ENCODE results near the gene ATP8A2. TPM values are rescaled to one million over a fixed set of nuclear protein-coding genes. Genes with fewer than 3 reads are reported as not detected.

ATP8A2 gene
- total and polyA plus RNA-seq, 2 of the 4 experiments (the other 2 are of a cell fraction): 0.02 to 0.18 TPM

GRCh38 chr13:25682276-25682675, 310.5 kb downstream of the ATP8A2 start:
- no peak overlapping the region for H3K4ac ChIP-seq (ENCODE audit: low read depth, low read length)
- ChIA-PET POLR2A (ENCODE audit: unreplicated experiment) (no interaction called here), CTCF (no interaction called here)
- TF ChIP-seq POLR2A (IDR thresholded peaks at IDR 0.05; ENCODE audit: low read depth, low read length): no peak
- no peak for TF ChIP-seq MAFK (IDR thresholded peaks at IDR 0.05; ENCODE audit: low read depth, low read length)
- TF ChIP-seq RAD21 (IDR thresholded peaks at IDR 0.05; ENCODE audit: low read length): no peak
- no peak for TF ChIP-seq RCOR1 (IDR thresholded peaks at IDR 0.05; ENCODE audit: insufficient replicate concordance, low read length)
- TF ChIP-seq SMC3 (IDR thresholded peaks at IDR 0.05; ENCODE audit: low read depth, low read length): no peak
- TF ChIP-seq CEBPB (IDR thresholded peaks at IDR 0.05; ENCODE audit: low read depth, low read length): no peak
- TF ChIP-seq RFX5 (IDR thresholded peaks at IDR 0.05; ENCODE audit: low read depth, low read length): no peak
- TF ChIP-seq CTCF (conservative IDR thresholded peaks at IDR 0.05; ENCODE audit: low read depth, low read length): no peak
- no peak for TF ChIP-seq NFE2L2 (IDR thresholded peaks at IDR 0.05; ENCODE audit: low read depth, low read length)
- no peak for TF ChIP-seq MXI1 (IDR thresholded peaks at IDR 0.05; ENCODE audit: borderline replicate concordance, low read depth, low read length)
- dilution Hi-C loops (cut with HindIII; ENCODE audit: low sequenced_read_pairs, unreplicated experiment): no loop called here
- no peaks in the 10 kb centered on the region for H4K20me1 ChIP-seq (ENCODE audit: insufficient read depth, low read length)
- no peak overlapping the region for H4K8ac ChIP-seq (ENCODE audit: low read depth in 2 of 2, low read length in 2 of 2)
- H3K9me3 ChIP-seq (ENCODE audit: control insufficient read depth, insufficient read depth, low read length): no peaks in the 10 kb centered on the region
- H2AFZ ChIP-seq (replicated peaks; ENCODE audit: low read length, poor library complexity): no peak overlapping the region
- H3K27me3 ChIP-seq (ENCODE audit: control insufficient read depth, insufficient read depth, low read length): no peaks in the 10 kb centered on the region
- H3K9ac ChIP-seq (ENCODE audit: low read depth, low read length): no peak overlapping the region
- no peaks in the 10 kb centered on the region for H3K36me3 ChIP-seq (ENCODE audit: control insufficient read depth, insufficient read depth, low read length)
- H3K4me1 ChIP-seq (ENCODE audit: control insufficient read depth, insufficient read depth, low read length): no peaks in the 10 kb centered on the region
- no peak overlapping the region for H2BK120ac ChIP-seq (ENCODE audit: low read depth, low read length)
- in situ Hi-C loops (cut with MboI; ENCODE audit: low sequenced_read_pairs): no loop called here
- no peak overlapping the region for H3K4me3 ChIP-seq (ENCODE audit: insufficient read depth, low read depth, low read length)
- no peak overlapping the region for H2BK15ac ChIP-seq (ENCODE audit: low read depth, low read length)
- no peak for DNase-seq
- H4K5ac ChIP-seq (ENCODE audit: low read depth, low read length): no peak overlapping the region
- no peak overlapping the region for H2BK5ac ChIP-seq (ENCODE audit: low read depth, low read length, poor library complexity, severe bottlenecking)
- H3K14ac ChIP-seq (replicated peaks; ENCODE audit: low read depth, low read length): no peak overlapping the region
- no peak for ATAC-seq (ENCODE audit: low read depth)
- H2AK5ac ChIP-seq (ENCODE audit: low read depth, low read length): no peak overlapping the region
- 72% methylated on average over 4 of the region's 9 CpGs; no CpG with 5 or more reads in 1 of the 2 experiments for WGBS, 2 experiments (ENCODE audit: extremely low coverage in 2 of 2, insufficient read length in 1 of 2)
- no peak overlapping the region for H3K23ac ChIP-seq (ENCODE audit: low read depth, low read length)
- no peaks in the 10 kb centered on the region for H3K9me1 ChIP-seq (ENCODE audit: insufficient read depth, low read length)
- no peaks in the 10 kb centered on the region for H3K79me1 ChIP-seq (ENCODE audit: low read depth in 1 of 2, low read length in 2 of 2)
- no peak overlapping the region for H4K91ac ChIP-seq (ENCODE audit: insufficient read depth, low read depth, low read length)
- intact Hi-C loops (cut with micrococcal nuclease): no loop called here
- BruUV-seq (replicated peaks): no TSS peak
- H3K4me2 ChIP-seq (ENCODE audit: low read depth, low read length): no peak overlapping the region
- no peak overlapping the region for H2AK9ac ChIP-seq (replicated peaks; ENCODE audit: low read depth, low read length, poor library complexity)
- H3K27ac ChIP-seq (ENCODE audit: insufficient read depth, low read length): no peak overlapping the region
- H3K56ac ChIP-seq (ENCODE audit: extremely low read depth, insufficient read depth, low read length): no peak overlapping the region
- H3K18ac ChIP-seq (ENCODE audit: low read depth, low read length): no peak overlapping the region
- no peak overlapping the region for H2BK20ac ChIP-seq (ENCODE audit: low read depth, low read length)
